OCI-LY3 (cell line): ENCODE results near the gene SRGAP1.
"Not testable (repeated sequence)": the region's sequence is repeated elsewhere in the genome, so short reads cannot be mapped to it uniquely, and the experiment has no call there.

Experiments used
- H2AFZ ChIP-seq: fragments of 200-600, 300-600 bp; shearing (Covaris generic); 2 replicates; pipeline ENCODE4 v1.6.0; 2014; ENCODE audit warnings: antibody characterized with exemption, low read depth, low read length
- H3K27ac ChIP-seq: fragments of 200-600, 300-600 bp; sonication (generic); 2 replicates; pipeline ENCODE4 v1.5.1; 2014; ENCODE audit warnings: mild to moderate bottlenecking, low read length, moderate library complexity, mixed read lengths
- H3K27me3 ChIP-seq: fragments of 200-600, 300-600 bp; sonication (generic); 2 replicates; pipeline ENCODE4 v1.6.1; 2014; ENCODE audit warnings: low read depth, low read length, mixed read lengths
- H3K36me3 ChIP-seq: fragments of 200-600, 300-600 bp; sonication (generic); replicated peaks from 2 replicates; pipeline ENCODE3; 2014; ENCODE audit warnings: low read depth, low read length, mixed read lengths
- H3K4me1 ChIP-seq: fragments of 300-600, 200-600 bp; sonication (generic); 2 replicates; pipeline ENCODE4 v1.6.1; 2014; ENCODE audit warnings: low read length, mixed read lengths
- H3K4me2 ChIP-seq: fragments of 200-600, 300-600 bp; sonication (generic); 2 replicates; pipeline ENCODE4 v1.6.1; 2014; ENCODE audit warnings: low read length, mixed read lengths
- H3K4me3 ChIP-seq: fragments of 300-600, 200-600 bp; sonication (generic); 2 replicates; pipeline ENCODE4 v1.5.1; 2014; ENCODE audit warnings: antibody characterized with exemption, mild to moderate bottlenecking, low read length, moderate library complexity
- H3K79me2 ChIP-seq: fragments of 300-600, 200-600 bp; shearing (Covaris generic); 2 replicates; pipeline ENCODE4 v1.6.1; 2014; ENCODE audit warnings: mild to moderate bottlenecking, low read length, mixed read lengths
- H3K9ac ChIP-seq: fragments of 300-600, 200-600 bp; shearing (Covaris generic); 2 replicates; pipeline ENCODE4 v1.6.0; 2014; ENCODE audit warnings: mild to moderate bottlenecking, low read length, moderate library complexity
- H3K9me3 ChIP-seq: fragments of 200-600, 300-600 bp; shearing (Covaris generic); 2 replicates; pipeline ENCODE4 v1.6.1; 2014; ENCODE audit warnings: low read length, mixed read lengths; ENCODE audit not compliant: insufficient read depth
- H4K20me1 ChIP-seq: fragments of 200-600, 300-600 bp; sonication (generic); 2 replicates; pipeline ENCODE4 v1.6.1; 2016; ENCODE audit warnings: low read length, mixed read lengths; ENCODE audit not compliant: insufficient read depth
- EZH2phosphoT487 ChIP-seq: fragments of 200-600 bp; shearing (Covaris generic); IDR thresholded peaks from 2 replicates; pipeline ENCODE4 v1.6.1; 2018; ENCODE audit warnings: antibody characterized with exemption, mixed run types, low read depth
- TF ChIP-seq, protein P1 (sequence below): fragments of 200-600, 300-600 bp; sonication (generic); IDR thresholded peaks from 2 replicates; pipeline ENCODE4 v1.5.1; 2014; ENCODE audit warnings: antibody characterized with exemption, low read length, low read depth

SRGAP1 gene

DNA sequence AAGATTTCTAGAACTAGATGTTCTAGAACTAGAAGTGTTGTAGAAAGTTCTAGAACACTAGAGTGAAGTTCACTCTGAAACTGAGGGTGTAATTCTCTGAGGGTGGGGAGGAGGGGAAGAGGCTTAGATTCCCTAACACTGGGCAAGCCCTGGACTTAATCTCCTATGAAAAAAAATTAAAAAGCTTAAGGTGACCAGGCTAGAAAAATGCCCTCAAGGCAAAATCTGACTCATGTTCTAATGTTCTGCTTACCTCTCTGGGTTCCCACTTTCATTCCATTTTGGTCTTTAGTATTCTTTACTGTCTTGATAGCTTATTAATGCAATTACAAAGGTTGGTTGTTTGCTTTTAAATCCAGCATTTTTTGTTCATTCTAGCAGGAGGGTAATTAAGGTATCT is 276.1 kb downstream of the SRGAP1 start:
- Histone ChIP-seq H2AFZ (no peak overlapping the region), H3K36me3 (no peaks in the 10 kb centered on the region), H3K79me2 (no peaks in the 10 kb centered on the region), H4K20me1 (no peaks in the 10 kb centered on the region), H3K9ac (no peak overlapping the region), H3K27me3 (no peaks in the 10 kb centered on the region), H3K27ac (no peak overlapping the region), H3K9me3 (no peaks in the 10 kb centered on the region), H3K4me1 (peaks cover 13% of the 10 kb centered on the region), H3K4me2 (no peak overlapping the region), H3K4me3 (no peak overlapping the region)
- no peak for TF ChIP-seq EZH2phosphoT487
- TF ChIP-seq, protein P1, sequence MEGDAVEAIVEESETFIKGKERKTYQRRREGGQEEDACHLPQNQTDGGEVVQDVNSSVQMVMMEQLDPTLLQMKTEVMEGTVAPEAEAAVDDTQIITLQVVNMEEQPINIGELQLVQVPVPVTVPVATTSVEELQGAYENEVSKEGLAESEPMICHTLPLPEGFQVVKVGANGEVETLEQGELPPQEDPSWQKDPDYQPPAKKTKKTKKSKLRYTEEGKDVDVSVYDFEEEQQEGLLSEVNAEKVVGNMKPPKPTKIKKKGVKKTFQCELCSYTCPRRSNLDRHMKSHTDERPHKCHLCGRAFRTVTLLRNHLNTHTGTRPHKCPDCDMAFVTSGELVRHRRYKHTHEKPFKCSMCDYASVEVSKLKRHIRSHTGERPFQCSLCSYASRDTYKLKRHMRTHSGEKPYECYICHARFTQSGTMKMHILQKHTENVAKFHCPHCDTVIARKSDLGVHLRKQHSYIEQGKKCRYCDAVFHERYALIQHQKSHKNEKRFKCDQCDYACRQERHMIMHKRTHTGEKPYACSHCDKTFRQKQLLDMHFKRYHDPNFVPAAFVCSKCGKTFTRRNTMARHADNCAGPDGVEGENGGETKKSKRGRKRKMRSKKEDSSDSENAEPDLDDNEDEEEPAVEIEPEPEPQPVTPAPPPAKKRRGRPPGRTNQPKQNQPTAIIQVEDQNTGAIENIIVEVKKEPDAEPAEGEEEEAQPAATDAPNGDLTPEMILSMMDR: no peak

DNA sequence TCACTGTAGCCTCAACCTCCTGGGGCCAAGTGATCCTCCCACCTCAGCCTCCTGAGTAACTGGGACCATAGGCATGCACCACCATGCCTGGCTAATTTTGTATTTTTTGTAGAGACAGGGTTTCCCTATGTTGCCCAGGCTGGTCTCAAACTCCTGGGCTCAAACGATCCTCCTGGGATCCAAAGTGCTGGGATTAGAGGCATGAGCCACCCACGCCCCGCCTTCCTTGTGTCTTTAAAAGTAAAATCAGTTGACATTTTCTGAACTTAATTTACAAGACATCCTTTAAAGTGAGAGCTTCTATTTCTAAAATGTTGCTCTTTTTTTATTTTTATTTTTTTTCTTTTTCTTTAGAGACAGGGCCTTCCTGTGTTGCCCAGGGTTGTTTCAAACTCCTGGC is 276.6 kb downstream of the SRGAP1 start:
- H3K36me3 ChIP-seq, H3K9ac ChIP-seq, H3K79me2 ChIP-seq, H3K27me3 ChIP-seq, H2AFZ ChIP-seq, H3K27ac ChIP-seq, H3K4me3 ChIP-seq, H4K20me1 ChIP-seq, H3K9me3 ChIP-seq, H3K4me2 ChIP-seq: not testable (repeated sequence)
- peaks cover 13% of the 10 kb centered on the region for H3K4me1 ChIP-seq

DNA sequence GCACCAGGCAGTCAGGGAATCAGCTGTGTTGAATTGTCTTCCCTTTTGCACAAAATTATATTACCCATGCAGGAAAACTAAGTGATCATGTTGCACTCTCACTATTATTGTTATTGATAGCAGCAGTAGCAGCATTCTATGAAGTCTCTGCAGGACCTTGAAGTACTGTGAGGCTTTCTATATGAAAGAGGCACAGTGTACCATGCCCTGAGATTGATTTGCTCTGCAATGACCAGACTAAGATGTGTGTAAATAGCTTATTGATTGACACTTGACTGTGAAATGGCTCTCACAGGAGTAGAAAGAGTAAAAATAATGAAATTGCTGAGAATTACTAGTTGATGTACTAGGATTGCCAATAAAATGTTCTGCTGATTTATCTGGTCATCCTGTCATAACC is 277.7 kb downstream of the SRGAP1 start:
- Histone ChIP-seq H3K4me3 (no peak overlapping the region), H3K9me3 (no peaks in the 10 kb centered on the region), H3K4me1 (peaks cover 9% of the 10 kb centered on the region), H3K79me2 (no peaks in the 10 kb centered on the region), H4K20me1 (no peaks in the 10 kb centered on the region), H3K4me2 (no peak overlapping the region), H3K27me3 (no peaks in the 10 kb centered on the region), H2AFZ (no peak overlapping the region), H3K36me3 (no peaks in the 10 kb centered on the region), H3K9ac (no peak overlapping the region), H3K27ac (no peak overlapping the region)
- TF ChIP-seq, protein P1: no peak
- no peak for TF ChIP-seq EZH2phosphoT487

DNA sequence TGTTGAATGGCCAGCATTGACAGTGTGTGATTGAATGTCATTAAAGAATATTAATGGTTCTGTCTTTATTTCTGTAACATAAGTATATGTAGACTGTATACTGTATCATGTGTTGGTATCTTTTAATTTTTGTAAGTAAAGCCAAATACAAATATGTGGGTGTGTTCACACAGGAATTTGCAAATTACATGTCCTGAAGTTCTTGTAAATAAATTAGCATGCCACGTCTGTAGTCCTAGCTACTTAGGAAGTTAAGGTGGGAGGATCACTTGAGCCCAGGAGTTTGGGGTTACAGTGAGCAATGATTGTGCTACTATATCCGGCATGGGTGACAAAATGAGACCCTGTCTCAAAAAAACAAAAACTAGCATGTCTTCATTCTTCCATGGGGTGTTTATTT is 278.5 kb downstream of the SRGAP1 start:
- H3K9ac ChIP-seq: no peak overlapping the region
- H3K27ac ChIP-seq: no peak overlapping the region
- H3K4me1 ChIP-seq: peaks cover under 1% of the 10 kb centered on the region; the same call in 1 of the 2 replicates
- H4K20me1 ChIP-seq: no peaks in the 10 kb centered on the region
- H3K27me3 ChIP-seq: no peaks in the 10 kb centered on the region
- H3K79me2 ChIP-seq: no peaks in the 10 kb centered on the region
- H3K4me3 ChIP-seq: no peak overlapping the region
- no peaks in the 10 kb centered on the region for H3K36me3 ChIP-seq
- no peak overlapping the region for H2AFZ ChIP-seq
- TF ChIP-seq EZH2phosphoT487: no peak
- TF ChIP-seq, protein P1: no peak
- no peaks in the 10 kb centered on the region for H3K9me3 ChIP-seq
- H3K4me2 ChIP-seq: no peak overlapping the region

DNA sequence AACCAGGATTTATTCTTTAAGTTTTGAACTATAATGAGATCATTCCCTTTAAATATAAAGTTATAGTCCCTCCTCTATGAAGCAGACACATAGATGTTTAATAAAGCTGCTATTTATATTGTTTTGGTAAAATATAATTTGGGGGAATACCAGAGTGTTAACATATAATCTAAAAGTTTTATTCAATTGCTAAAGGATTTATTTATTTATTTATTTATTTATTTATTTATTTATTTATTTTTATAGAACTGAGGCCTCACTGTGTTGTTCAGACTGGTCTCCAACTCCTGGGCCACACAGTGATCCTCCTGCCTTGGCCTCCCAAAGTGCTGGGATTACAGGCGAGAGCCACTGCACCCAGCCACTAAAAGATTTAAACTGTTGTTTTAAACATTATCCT is 278.9 kb downstream of the SRGAP1 start:
- Histone ChIP-seq H3K9ac (no peak overlapping the region), H4K20me1 (no peaks in the 10 kb centered on the region), H3K36me3 (no peaks in the 10 kb centered on the region), H2AFZ (no peak overlapping the region), H3K79me2 (no peaks in the 10 kb centered on the region), H3K4me2 (no peak overlapping the region), H3K4me3 (no peak overlapping the region), H3K4me1 (no peaks in the 10 kb centered on the region), H3K27me3 (no peaks in the 10 kb centered on the region), H3K9me3 (no peaks in the 10 kb centered on the region), H3K27ac (no peak overlapping the region)
- no peak for TF ChIP-seq EZH2phosphoT487
- TF ChIP-seq, protein P1: no peak
